SJSA1 (cell line): ENCODE results near the gene TMC7. TPM values are rescaled to one million over a fixed set of nuclear protein-coding genes. Genes with fewer than 3 reads are reported as not detected.

Experiments
- total RNA-seq: library from RNA; depleted of rRNA; stranded (reverse); fragments of >200 nt; shearing (Covaris generic); gene quantifications from 2 replicates; pipeline ENCODE4 v1.2.3, GENCODE V29; 2014; rRNA removed

TMC7 gene
- total RNA-seq, 1 experiment from 2014 or later = 0.84 TPM

Other genes with a start within 250 kb of the TMC7 start
- 1,455 and 2,575 TPM in 2 replicates for gene RPS15A, start 193.6 kb upstream of the TMC7 start, total RNA-seq
- gene ARL6IP1, start 182.4 kb upstream of the TMC7 start, total RNA-seq = 614 and 942 TPM in 2 replicates
- gene SMG1, start 57.5 kb upstream of the TMC7 start, total RNA-seq = 18.0 and 29.6 TPM in 2 replicates
- 15.9 and 21.2 TPM in 2 replicates for gene COQ7, start 83.7 kb downstream of the TMC7 start, total RNA-seq
- gene ITPRIPL2, start 130.0 kb downstream of the TMC7 start, total RNA-seq = 30.5 and 34.0 TPM in 2 replicates
- gene SYT17, start 184.3 kb downstream of the TMC7 start, total RNA-seq = 0.29 and 0.88 TPM in 2 replicates